ENCODE measurements around the gene MYO1D.

GRCh38 chr17:32485261-32486110, 391.4 kb downstream of the MYO1D start:
- TF ChIP-seq POLR2AphosphoS5 (IDR thresholded peaks at IDR 0.05; ENCODE audit: insufficient read depth, low read depth, low read length) (no peak), CTCF (IDR thresholded peaks at IDR 0.05; ENCODE audit: extremely low read depth in 1 of 2, insufficient read depth in 1 of 2, low read depth in 1 of 2, low read length in 2 of 2) (no peak), POLR2A (IDR thresholded peaks at IDR 0.05; ENCODE audit: low read depth, low read length) (no peak), MYC (IDR thresholded peaks at IDR 0.05; ENCODE audit: low read depth, low read length) (no peak), EZH2 (IDR thresholded peaks at IDR 0.05; ENCODE audit: borderline replicate concordance, low read depth, low read length, severe bottlenecking) (no peak), MAX (IDR thresholded peaks at IDR 0.05; ENCODE audit: insufficient read depth, insufficient read length) (no peak)
